RCC 7860 (cell line): ENCODE results near the gene CDX1.

Experiments used
- DNase-seq: peaks from one replicate; pipeline ENCODE4 v3.0.0-alpha.2; 2015; ENCODE audit warnings: low spot score
- FAIRE-seq: peaks from 2 replicates; lab custom pipeline; 2012; peaks lifted over from hg19 to GRCh38; lab: Jason Lieb, UNC

CDX1 gene

GRCh38 chr5:150144246-150144801 is 22.3 kb upstream of the CDX1 start:
- FAIRE-seq (no peak), DNase-seq (no peak)

GRCh38 chr5:150144879-150145278 is 21.7 kb upstream of the CDX1 start:
- FAIRE-seq = no peak
- no peak for DNase-seq

- no peak for FAIRE-seq
- no peak for DNase-seq
Measured at GRCh38 chr5:150146235-150146634, 20.3 kb upstream of the CDX1 start.

GRCh38 chr5:150146862-150147601 is 19.5 kb upstream of the CDX1 start:
- DNase-seq = no peak
- no peak for FAIRE-seq

GRCh38 chr5:150147670-150148069 is 18.9 kb upstream of the CDX1 start:
- FAIRE-seq (no peak), DNase-seq (no peak)

DNA sequence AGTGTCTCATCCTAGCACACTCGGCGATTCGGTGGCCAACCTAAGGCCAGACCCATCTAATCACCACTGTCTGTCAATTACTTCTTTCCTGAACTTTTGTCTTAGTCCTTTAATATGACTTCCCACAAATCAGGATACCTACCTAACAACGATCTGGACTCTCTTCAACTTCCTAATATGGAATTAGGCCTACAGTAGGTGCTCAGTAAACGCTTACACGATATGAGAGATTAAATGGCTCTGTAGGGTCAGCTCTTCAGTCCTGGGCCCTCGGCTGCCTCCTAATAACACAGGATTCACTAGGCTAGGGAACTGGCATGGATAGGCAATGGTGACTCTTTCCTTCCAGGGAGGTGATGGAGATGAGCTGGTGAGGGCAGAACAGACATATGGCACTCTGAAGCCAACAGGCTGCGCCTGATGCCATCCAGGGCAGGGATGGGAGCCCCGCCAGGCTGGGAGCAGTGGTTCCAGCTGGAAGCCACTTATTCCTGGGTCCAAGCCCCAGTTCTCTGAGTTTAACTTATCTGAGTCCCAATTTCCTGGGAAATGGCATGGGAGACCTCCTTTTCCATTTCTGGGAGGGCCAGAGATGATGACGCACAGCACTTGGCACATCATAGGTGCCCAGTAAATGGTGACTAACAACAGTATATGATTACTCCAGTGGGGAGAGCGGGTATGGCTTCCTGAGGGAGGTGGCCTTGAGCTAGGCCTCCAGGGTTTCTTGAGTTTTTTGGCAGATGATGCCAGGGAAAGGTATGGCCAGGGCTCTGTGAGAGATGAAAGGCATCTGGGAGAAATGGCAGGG is 18.3 kb upstream of the CDX1 start:
- DNase-seq (no peak), FAIRE-seq (no peak)

GRCh38 chr5:150149618-150150017 is 17.0 kb upstream of the CDX1 start:
- DNase-seq (no peak), FAIRE-seq (no peak)

DNA sequence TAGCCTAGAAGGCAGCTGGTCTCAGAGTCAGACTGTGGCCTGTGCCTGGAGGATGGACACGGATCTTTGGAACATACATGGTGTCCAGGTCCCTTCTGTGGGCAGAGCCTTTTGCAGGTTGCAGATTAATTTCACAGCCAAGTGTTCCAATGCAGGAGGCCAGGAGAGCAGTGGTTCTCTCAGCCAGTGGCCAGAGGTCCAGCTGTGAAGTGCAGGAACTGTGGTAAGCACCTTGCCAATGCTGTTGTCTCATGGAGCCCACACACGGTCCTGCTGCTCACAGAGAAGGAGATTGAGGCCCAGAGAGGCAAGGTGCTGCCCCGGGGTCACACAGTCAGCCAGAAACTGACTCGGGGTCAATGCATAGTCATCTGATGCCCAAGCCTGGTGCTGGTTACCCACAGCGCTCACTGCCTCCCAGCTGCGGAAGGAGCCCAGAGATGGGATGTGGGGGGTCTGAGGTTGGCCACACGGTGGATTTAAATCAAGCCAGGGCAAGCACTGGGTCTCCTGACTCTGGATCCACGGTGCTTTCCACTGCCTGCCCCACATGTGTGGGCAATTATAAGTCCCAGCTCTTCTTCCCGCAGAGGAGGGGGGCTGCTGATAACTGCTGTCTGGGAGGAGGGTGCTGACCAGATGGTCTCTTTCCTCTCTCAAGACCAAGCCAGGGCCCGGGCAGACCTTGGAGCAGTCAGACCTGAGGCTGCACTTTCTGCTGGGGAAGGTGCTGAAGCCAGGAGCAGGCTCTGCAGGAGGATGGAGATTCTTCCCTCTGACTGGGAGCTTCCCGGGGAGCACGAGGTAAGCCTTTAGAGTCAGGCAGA is 13.7 kb upstream of the CDX1 start:
- no peak for DNase-seq
- FAIRE-seq = no peak

- DNase-seq (no peak), FAIRE-seq (no peak)
Measured at GRCh38 chr5:150153483-150153882, 13.1 kb upstream of the CDX1 start.

DNA sequence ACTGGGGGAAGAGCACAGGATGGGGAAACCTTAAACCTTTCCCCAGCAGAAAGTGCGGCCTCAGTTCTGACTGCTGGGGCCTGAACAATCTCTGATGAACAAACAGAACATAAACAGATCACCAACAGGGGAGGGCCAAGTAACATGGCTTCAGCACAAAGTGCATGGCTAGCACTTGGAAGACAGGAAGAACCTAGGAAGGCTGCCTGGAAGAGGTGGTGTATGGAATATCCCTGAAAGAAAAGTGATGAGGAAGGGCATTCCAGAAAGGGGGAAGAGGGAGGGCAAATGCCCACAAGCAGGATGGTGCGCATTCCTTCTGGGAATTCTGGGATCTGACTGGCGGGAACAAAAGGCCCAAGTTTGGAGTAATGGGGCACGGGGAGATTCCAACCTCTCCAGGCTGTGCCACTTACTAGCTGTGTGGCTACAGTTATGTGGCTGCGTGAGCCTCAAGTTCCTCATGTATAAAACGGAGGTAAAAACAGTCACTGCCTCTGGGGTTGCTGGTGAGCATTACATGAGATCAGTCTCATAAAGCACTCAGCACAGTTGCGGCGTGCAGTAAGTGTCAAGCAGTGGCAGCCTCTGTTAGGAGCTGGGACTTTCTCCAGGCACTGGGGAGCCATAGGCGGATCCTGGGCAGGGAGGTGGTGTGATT is 12.5 kb upstream of the CDX1 start:
- DNase-seq (no peak), FAIRE-seq (no peak)

DNA sequence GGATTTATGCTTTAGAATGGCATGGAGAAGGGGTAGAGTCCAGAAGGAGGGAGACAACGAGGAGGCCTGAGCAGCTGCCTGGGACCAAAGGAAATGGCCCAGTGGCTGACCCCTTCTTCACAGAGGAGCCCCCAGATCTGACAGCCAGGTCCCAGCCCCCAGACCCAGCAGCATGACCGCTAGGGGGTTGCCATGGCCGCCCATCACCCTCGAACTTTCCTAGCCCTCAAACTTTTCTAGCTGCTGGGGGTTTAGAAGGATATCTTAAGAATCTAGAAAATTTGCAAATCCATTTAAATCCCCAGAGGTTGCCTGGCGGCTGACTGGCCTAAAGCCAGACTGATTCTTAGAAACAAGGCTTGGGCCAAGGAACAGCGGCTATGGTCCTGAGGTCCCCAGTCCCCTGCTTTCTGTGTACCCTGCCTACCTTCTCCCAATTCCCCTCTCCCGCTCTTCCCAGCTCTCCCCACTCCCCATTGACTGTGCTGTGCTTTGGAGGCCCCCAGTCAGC is 11.9 kb upstream of the CDX1 start:
- no peak for DNase-seq
- no peak for FAIRE-seq

DNA sequence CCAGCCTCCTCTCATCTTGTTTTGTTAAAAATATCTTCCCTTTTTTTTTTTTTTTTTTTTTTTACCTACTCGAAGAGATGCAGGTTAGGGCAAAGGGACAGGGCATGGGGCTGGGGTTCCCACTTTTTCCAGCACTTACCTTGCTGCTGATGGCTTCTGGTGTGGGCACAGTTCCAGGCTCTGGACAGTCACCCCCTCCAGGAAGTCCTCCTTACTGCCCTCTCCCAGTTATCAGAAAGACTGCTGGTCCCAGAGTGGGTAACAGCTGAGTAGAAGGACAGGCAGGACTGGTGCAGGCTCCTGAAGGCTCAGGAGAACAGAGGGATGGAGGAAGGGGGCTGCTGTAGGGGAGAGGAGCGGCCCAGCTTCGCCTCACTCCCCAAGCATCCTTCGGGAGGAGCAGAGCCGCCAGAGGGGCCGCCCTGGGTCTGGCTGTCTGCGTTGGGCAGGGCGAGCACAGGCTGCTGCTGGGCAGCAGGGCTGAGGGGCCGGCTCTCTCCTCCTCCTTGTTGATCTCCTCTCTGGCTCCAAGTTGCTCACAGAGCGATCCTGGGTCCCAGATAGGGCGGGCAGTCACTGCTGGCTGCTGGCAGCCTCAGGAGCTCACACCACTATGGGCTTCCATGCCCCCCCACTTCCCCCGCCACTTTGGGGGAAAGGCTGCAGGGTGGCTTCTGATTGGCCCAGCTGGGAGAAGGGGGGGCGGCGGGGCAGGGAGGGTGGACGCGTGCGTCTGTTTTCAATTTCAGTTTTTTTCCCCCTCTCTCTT is 11.1 kb upstream of the CDX1 start, which contains the start of gene PDGFRB:
Gene PDGFRB (minus strand): TSS at position 588 of the 769 bp plus-strand sequence. CDS start 18,798 bp downstream, outside the sequence.
- FAIRE-seq = no peak
- no peak for DNase-seq

- DNase-seq = no peak
- FAIRE-seq = no peak
Measured at GRCh38 chr5:150156027-150156368, 10.6 kb upstream of the CDX1 start.

GRCh38 chr5:150156540-150156939 is 10.0 kb upstream of the CDX1 start:
- FAIRE-seq (no peak), DNase-seq (no peak)

GRCh38 chr5:150157168-150157567 is 9.4 kb upstream of the CDX1 start:
- FAIRE-seq = no peak
- no peak for DNase-seq

- no peak for DNase-seq
Measured at GRCh38 chr5:150158170-150158949, 8.2 kb upstream of the CDX1 start.

DNA sequence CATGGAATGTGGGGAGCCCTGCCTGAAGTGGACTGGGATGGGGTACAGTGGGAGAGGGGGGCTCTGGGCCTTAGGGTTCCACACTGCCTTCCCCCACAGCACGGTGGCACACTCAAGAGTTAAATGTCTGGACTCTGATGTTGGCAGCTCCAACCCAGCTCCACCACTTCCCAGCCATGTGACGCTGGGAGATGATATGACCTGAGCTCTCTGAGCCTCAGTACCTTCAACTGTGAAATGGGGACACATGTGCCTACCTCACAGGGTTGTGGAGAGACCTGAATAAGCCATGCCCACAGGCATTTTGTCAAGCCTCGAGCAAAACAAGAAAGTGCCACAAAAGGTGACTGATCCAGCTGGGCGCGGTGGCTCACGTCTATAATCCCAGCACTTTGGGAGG is 7.5 kb upstream of the CDX1 start:
- DNase-seq (no peak), FAIRE-seq (no peak)

More at GRCh38 chr5:150158170-150158949, 8.2 kb upstream of the CDX1 start:
- no peak for FAIRE-seq

GRCh38 chr5:150159741-150160179 is 6.8 kb upstream of the CDX1 start:
- FAIRE-seq = no peak
- DNase-seq = no peak
